GM18873 (cell line): ENCODE data around the gene ERCC6L.
A peak's percentile ranks its signal among the peaks of the same experiment; 100 is the strongest.

Experiments
- ATAC-seq: cut with Tn5 transposase; IDR thresholded peaks from one replicate; pipeline ENCODE4 v1.9.1; 2021; ENCODE audit warnings: mild to moderate bottlenecking, moderate library complexity, moderate number of reproducible peaks; ENCODE audit not compliant: unreplicated experiment, low FRiP score

Gene ERCC6L, protein sequence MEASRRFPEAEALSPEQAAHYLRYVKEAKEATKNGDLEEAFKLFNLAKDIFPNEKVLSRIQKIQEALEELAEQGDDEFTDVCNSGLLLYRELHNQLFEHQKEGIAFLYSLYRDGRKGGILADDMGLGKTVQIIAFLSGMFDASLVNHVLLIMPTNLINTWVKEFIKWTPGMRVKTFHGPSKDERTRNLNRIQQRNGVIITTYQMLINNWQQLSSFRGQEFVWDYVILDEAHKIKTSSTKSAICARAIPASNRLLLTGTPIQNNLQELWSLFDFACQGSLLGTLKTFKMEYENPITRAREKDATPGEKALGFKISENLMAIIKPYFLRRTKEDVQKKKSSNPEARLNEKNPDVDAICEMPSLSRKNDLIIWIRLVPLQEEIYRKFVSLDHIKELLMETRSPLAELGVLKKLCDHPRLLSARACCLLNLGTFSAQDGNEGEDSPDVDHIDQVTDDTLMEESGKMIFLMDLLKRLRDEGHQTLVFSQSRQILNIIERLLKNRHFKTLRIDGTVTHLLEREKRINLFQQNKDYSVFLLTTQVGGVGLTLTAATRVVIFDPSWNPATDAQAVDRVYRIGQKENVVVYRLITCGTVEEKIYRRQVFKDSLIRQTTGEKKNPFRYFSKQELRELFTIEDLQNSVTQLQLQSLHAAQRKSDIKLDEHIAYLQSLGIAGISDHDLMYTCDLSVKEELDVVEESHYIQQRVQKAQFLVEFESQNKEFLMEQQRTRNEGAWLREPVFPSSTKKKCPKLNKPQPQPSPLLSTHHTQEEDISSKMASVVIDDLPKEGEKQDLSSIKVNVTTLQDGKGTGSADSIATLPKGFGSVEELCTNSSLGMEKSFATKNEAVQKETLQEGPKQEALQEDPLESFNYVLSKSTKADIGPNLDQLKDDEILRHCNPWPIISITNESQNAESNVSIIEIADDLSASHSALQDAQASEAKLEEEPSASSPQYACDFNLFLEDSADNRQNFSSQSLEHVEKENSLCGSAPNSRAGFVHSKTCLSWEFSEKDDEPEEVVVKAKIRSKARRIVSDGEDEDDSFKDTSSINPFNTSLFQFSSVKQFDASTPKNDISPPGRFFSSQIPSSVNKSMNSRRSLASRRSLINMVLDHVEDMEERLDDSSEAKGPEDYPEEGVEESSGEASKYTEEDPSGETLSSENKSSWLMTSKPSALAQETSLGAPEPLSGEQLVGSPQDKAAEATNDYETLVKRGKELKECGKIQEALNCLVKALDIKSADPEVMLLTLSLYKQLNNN

DNA sequence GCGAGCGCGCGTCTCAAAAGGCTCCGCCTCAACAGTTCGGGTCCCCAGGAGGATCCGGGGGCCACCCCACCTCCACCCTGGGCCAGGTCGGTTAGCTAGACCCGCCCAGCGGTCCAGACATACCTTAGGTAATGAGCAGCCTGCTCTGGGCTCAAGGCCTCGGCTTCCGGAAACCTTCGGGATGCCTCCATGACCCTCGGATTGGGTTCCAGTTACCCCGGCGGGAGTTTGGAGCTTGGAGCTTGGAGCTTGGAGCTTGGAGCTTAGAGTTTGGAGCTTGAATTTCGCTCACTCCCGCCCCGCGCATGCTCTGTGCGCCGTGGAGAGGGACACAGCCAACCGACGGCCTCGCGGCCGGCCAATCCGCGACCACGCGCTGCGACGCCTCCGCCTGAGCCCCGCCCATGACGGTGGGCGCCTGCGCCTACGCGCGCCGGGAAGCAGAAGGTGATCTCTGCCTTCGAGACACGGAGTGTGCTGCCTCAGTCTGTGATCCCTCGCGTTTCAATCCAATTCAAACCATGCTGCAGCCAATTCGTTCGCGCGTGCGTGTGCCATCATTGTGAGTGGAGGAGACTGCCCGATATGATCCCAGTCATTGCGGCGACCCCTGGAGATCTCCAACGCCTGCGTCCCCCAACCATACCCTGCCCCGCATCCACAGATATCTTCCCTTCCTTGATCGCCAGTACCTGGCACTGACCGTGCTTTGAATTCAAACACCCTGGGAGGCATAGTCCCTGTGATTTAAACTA is at the start of gene ERCC6L:
TSS of gene ERCC6L (minus strand) at position 307 of the 755 bp plus-strand sequence. CDS start at position 191, 116 bp downstream.
- ATAC-seq: peak; percentile 87

DNA sequence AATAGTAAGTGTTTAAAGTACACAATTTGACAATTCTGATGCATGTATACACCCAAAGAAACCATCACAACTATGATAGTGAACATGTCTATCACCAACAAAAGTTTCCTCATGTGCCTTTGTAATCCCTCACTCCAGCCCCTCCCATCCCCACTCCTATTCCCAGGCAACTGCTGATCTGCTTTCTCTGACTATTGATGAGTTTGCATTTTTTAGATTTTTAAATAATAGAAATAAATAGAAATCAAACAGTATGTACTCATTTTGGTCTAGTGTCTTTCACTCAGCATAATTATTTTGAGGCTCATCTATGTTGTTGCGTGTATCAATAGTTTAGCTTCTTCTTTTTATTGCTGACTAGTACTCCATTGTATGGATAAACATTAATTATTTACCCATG is 43.5 kb upstream of the ERCC6L start:
- ATAC-seq: no peak

DNA sequence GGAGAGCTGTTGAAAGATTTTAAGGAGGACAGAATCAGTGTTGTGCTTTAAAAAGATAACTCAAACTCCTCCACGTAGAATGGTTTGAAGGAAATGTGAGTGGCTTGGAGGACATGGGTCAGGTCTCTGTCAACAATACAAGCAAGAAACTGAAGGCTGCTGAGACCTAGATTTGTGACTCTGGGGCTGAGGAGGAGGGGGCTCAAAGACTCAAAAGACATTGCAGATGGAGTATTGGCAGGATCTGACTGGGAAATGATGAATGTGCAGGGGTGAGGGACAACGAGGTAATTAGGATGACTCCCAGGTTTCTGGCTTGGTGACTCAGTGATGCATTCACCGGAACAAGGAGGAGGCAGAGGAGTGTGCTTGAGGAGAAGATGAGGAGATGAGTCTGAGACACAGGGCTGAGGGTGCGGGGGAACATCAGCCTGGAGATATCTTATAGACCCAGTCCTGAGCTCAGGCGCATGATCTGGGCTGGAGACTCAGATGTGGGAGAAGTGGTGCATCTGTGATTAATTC is 41.6 kb upstream of the ERCC6L start:
- ATAC-seq: no peak

DNA sequence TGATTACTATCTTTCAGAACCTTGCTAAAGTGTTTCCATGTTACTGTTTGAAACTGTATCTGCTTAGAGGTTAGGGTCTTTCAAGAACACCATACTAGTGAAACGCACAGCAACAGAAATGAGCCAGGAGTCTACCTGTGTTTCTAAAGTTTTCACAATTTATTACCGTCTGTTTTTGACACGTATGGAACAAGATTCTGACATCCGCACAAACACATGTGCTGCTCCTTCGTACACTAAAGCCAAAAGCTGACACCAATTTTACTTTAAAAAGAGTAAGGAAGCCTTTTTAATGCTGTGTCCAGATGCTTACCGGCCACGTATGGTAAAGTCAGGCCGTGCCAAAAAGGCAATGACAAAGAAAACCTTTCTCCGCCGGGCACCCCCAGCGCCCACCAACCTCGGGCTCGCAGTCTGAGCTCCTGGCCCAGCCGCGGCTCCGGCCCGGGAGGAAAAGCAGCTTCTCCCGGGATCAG is 37.7 kb upstream of the ERCC6L start:
- no peak for ATAC-seq

DNA sequence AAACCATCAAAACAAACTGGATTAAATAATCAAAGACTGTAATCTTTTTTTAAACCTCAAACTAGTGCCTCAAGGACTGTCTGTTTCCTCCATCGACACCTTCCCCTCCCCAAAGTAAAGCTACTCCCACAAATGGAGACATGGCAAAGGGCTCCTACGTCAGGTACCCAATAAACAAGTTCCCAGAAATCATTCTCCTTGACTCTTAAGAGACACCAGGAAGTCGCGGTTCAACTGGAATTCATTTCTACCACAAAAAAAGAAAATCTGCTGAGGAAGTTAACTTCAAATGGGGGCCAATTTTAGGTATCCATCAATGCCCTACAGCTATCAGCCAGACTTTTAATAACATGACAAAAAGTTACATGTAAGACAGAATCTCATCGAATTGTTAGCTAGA is 35.7 kb upstream of the ERCC6L start:
- no peak for ATAC-seq

DNA sequence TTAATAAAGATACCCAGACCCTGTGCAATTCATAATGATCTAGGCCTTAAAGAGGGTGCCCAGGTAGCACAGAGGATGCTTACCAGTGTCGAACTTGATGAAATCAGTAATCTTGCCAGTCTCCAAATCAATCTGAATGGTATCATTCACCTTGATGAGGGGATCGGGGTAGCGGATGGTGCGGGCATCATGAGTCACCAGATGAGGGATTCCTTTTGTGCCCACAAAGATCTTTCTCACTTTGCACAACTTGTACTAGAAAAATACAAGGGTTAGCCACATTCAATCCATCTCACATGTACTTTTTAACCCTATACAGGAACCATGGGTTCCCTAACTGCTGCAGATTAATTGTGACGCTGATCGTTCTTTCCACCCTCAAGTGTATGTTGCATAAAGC is 34.9 kb upstream of the ERCC6L start:
- ATAC-seq: no peak

DNA sequence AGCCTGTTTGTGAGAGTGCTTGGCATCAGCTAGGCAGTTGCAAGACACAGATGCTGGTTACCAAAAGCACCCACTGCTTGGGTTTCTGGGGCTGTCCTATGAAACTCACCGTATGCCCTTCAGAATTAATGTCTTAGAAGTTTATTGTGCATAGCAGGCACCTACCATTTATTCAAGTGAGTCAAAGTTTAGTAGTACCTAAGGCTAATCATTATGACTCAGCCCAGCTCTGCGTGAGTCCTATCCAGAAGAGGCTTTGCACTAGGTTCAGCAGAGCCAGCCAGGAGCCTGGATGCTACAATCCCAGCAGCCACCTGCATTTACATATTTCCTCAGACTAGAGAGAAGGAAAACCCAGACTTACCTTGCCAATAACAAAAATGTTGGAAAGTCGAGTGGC is 34.0 kb upstream of the ERCC6L start:
- no peak for ATAC-seq

DNA sequence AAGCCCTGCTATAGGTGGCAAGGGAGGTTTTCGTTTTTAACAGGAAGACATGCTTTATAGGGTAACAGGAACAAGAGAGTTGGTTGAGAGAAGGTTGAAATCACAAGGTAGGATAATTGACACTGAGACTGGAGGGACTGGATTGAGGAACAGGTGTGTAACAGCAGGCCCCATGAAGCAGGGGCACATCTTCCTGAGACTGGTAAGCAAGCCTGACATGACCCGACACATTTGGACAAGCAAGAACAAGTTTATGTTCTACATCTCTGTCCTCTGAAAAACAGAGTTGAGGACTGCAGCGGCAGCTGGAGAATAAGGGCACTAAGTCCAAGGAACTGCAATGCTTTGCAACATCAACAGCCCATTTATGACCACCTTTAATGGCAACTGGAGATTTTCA is 33.0 kb upstream of the ERCC6L start:
- ATAC-seq: no peak

DNA sequence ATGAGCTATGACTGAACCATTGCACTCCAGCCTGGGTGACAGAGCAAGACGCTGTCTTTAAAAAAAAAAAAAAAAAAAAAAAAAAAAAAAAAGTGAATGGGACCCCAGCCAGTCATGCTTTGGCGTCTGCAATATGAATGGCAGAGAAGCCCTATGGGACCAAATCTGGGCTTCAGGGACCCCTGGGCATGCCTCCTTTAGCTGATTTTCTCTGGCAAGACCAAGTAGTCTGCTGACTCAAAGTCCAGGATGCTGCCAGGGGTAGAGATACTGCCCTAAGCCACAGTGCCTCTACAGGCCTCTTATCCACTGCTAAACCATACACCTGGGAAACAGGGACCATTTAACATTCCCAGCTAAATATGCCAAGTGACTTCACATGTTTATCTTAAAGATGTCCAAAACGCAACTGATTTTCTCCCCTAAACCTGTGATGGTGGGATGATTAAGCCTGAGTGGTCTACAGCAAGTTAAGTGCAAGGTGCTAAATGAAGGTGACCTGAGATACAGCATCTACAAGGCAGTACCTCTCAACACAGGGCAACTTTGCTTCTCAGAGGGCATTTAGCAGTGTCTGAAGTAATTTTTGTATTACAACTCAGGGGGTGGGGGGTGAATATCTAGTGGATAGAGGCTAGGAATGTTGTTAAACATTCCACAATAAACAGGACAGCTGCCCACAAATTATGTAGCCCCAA is 32.4 kb upstream of the ERCC6L start:
- ATAC-seq: no peak

DNA sequence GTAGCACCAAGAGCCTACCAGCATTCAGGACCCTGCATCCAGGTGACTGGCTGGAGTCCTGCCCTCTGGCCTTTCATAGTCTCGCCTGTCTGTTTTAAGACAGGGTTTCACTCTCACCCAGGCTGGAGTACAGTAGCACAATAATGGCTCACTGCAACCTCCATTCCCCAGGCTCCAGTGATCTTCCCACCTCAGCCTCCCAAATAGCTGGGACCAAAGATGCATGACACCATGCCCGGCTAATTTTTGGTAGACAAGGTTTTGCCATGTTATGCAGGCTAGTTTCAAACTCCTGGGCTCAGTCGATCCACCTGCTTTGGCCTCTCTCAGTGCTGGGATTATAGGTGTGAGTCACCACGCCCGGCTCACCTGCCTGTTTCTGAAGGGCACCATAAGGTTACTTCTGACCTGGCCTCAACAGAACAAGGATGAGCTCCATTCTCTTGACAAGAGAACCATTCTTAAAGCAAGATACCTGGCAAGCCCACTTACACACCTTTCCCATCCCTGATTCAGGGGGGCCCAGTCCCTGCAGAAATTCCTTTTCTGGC is 31.6 kb upstream of the ERCC6L start:
- ATAC-seq: no peak

DNA sequence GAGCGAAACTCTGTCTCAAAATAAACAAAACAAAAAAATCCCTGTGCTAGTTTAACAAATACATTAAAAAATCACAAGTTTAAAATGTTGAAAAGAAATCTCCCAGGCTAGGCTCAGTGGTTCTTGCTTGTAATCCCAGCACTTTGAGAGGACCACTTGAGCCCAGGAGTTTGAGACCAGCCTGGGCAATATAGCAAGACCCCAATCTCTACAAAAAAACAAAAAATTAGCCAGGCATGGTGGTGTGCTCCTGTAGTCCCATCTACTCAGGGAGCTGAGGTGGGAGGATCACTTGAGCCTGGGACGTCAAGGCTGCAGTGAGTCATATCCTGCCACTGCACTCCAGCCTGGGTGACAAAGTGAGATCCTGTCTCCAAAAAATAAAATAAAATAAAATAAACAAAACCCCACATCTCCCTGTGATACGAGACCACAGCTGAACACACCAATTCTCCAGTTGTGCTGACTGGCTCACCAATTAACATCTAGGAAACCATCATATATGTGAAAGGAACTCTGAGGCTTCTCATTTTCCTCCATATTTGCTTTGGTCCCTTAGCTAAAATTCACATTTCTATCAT is 30.9 kb upstream of the ERCC6L start:
- ATAC-seq: no peak

DNA sequence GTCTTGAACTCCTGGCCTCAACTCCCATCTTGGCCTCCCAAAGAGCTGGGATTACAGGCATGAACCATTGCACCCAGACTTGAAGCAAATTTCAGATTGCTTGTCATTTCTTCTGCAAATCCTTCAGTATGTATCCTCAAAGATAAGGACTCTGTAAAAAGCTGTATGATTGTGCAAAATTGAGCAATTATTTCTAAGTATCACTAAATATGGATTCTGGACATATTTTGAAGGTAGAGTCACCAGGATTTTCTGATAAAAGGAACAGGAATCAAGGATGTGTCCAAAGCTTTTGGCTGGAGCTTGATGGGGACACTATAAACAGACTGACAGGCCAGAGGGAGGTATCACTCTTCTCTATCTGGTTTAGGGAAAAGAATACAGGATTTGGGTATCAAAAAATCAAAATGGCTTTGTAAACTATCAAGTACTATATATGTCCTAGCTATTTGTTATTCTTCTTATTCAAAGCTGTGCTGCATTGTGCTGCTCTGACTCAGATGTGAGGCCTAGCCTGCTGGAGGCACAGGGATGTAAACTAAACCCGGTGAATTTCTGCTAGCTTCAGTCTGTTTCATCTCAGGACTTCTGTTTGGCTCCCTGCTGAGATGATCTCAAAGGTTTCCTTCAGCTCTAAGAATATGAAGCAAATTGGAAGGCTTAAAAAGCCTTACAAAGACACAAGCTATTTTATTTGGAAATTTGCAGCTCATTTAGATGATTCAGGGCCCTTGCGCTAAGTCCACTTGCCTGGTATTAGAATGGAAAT is 30.0 kb upstream of the ERCC6L start:
- ATAC-seq: no peak

DNA sequence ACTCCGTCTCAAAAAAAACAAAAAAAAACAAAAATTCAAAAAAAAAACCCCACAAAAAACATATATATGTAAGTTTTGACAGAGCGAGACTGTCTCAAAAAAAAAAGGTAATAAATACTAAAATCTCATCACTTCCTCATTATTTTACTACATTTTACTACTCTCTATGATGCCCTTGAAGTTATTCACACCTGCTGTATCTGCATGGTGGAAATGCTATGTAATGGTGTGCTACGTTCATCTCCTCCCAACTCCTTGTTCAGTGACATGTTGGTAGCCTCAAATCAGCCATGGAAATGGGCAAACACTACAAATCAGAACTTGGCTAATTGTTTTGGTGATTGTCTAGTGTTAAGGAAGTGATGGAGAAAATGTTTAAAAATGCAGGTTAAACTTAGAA is 26.4 kb upstream of the ERCC6L start:
- no peak for ATAC-seq

DNA sequence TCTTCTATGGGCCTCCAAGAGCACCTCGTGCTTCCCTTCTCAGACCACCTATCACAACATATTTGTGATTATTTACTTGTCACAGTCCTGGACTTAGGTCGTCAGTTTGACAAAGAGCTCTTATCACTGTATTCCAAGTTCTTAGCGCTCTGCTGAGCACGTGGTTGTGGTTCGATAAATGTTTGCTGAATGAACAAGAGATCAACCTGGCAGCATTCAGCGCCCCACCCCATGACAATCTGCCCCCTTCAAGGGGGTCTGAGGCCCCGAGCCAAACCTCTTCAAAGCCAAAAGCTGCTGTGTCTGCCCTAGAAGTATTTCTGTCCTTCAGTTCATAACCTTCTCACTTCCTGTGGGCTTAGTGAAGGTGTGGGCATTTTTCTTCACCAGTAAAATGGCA is 23.2 kb upstream of the ERCC6L start:
- no peak for ATAC-seq

DNA sequence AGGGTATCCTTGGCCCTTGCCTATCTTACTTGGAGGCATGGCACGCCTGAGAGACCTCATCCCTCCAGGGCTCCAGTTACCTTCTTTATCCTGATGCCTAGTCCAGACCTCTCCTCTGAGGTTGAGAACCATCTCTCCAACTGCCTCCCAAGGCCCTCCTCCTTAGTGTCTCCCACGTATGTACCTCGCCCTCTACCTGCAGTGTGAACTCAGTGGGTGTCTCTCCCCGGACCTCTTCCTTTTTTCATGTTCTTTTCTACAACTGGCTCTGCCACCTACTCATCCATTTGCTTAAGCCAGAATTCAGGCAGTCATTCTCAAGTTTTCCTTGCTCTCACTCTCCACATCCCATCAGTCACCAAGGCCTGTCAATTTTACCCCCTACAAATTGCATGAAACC is 21.6 kb upstream of the ERCC6L start:
- no peak for ATAC-seq

DNA sequence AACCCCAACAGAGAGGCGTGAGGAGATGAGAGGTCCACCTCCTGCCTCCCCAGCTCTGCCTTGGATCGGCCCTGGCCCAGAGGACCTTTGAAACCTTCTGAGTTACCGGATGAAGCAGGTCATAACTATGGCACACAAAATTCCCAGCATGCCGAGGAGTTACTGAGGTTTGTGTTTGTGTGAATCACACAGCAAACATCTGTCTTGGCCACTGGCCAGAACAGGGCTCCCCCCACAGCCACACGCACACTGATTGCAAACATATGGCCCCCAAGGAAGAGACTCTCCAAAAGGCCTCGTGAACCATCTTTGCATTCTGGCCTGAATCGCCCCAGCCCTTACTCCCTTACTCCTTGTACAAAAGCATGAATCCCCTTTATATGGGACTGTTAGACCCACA is 19.3 kb upstream of the ERCC6L start:
- ATAC-seq: no peak

DNA sequence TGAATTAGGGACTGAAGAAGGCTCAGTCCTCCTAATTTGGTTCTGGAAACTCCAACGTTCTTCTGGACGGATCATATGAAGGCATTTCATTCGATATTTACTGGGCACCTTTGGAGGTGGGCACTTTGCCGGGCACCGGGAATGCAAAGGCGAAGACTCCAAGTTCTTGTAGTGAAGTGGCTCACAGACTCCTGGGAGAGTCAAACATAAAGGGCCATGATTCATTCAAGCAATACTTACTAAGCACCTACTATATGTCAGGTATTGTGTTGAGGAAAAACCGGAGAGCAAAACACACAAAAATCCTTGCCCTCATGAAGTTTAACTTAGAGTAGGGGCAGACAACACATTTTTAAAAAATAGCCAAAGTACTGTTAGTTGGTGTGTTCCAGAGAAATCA is 17.0 kb upstream of the ERCC6L start:
- no peak for ATAC-seq

DNA sequence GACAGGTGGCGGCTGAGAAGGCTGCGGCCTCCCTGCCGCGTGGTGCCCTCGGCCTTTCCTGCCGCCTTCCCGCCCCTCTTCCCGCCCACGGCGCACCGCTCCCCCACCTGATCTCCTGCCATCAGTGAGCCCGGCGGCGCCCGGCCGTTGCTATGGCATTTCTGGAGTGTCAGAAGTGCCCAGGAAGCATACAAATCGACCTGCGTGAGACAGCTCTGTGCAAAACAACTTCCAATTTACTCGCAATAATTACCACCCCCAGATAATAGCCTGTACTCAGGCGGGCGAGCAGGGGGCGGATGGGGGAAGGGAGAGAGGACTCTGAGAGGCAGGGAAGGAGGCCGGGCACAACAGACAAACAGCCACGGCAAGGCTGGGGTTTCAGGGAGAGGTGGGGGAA is 16.6 kb upstream of the ERCC6L start:
- no peak for ATAC-seq
